Liver (tissue), 9 donors: ENCODE measurements around the gene BRSK2. TPM values are rescaled to one million over a fixed set of nuclear protein-coding genes. Genes with fewer than 3 reads are reported as not detected.

ENCODE experiments used
- DNase-seq: peaks from one replicate; pipeline ENCODE4 v3.0.0-alpha.2; 2017; ENCODE audit warnings: low spot score
- H3K27ac ChIP-seq, 2 donors: one replicate each; pipeline ENCODE4 v1.7.0; 2013; ENCODE audit warnings: inconsistent platforms in 2 of 2, low read length in 2 of 2, control low read depth in 1 of 2, low read depth in 1 of 2, mild to moderate bottlenecking in 1 of 2
- H3K27me3 ChIP-seq, 4 donors: one replicate each; pipeline versions ENCODE4 v1.6.1 to v1.7.0; 2013; ENCODE audit warnings: low read length in 3 of 4, inconsistent platforms in 1 of 4, mild to moderate bottlenecking in 1 of 4, moderate library complexity in 1 of 4; ENCODE audit not compliant: control insufficient read depth in 4 of 4, insufficient read depth in 4 of 4
- H3K36me3 ChIP-seq, 4 donors: one replicate each; pipeline versions ENCODE4 v1.6.1 to v1.7.0; 2013; ENCODE audit warnings: low read length in 3 of 4, mild to moderate bottlenecking in 3 of 4, low read depth in 1 of 4, moderate library complexity in 1 of 4; ENCODE audit not compliant: control insufficient read depth in 4 of 4, insufficient read depth in 3 of 4
- H3K4me1 ChIP-seq, 4 donors: one replicate each; pipeline versions ENCODE4 v1.6.1 to v1.7.0; 2013; ENCODE audit warnings: low read length in 3 of 4, mild to moderate bottlenecking in 3 of 4, moderate library complexity in 1 of 4; ENCODE audit not compliant: control insufficient read depth in 4 of 4, insufficient read depth in 4 of 4
- H3K4me3 ChIP-seq, 3 donors: one replicate each; pipeline versions ENCODE4 v1.6.1 to v1.7.0; 2013; ENCODE audit warnings: low read length in 3 of 3, control low read depth in 1 of 3, low read depth in 1 of 3, mild to moderate bottlenecking in 1 of 3
- H3K9ac ChIP-seq, 2 donors: one replicate each; pipeline ENCODE4 v1.7.0; 2013; ENCODE audit warnings: low read length in 2 of 2, mild to moderate bottlenecking in 2 of 2, moderate library complexity in 2 of 2, control low read depth in 1 of 2, low read depth in 1 of 2
- H3K9me3 ChIP-seq, 4 donors: one replicate each; pipeline versions ENCODE4 v1.6.1 to v1.7.0; 2013; ENCODE audit warnings: low read length in 3 of 4; ENCODE audit not compliant: control insufficient read depth in 4 of 4
- EGR1 ChIP-seq, 2 donors: IDR thresholded peaks; 2 replicates each; pipeline ENCODE4 v1.6.1; 2016 to 2018; ENCODE audit warnings: antibody characterized with exemption in 2 of 2, low read depth in 2 of 2
- FOXA1 ChIP-seq: IDR thresholded peaks from 2 replicates; pipeline ENCODE4 v1.6.1; 2016; ENCODE audit warnings: antibody characterized with exemption
- FOXA2 ChIP-seq: IDR thresholded peaks from 2 replicates; pipeline ENCODE4 v1.6.1; 2016; ENCODE audit warnings: antibody characterized with exemption
- GABPA ChIP-seq, 2 donors: IDR thresholded peaks in 1 of 2; conservative IDR thresholded peaks in 1 of 2; 2 replicates each; pipeline ENCODE4 v1.6.1; 2016; ENCODE audit warnings: antibody characterized with exemption in 2 of 2, mild to moderate bottlenecking in 1 of 2, moderate library complexity in 1 of 2
- HNF4A ChIP-seq, 2 donors: conservative IDR thresholded peaks; 2 replicates each; pipeline ENCODE4 v1.6.1; 2016; ENCODE audit warnings: antibody characterized with exemption in 2 of 2, mild to moderate bottlenecking in 2 of 2
- HNF4G ChIP-seq: IDR thresholded peaks from 2 replicates; pipeline ENCODE4 v1.6.1; 2016; ENCODE audit warnings: antibody characterized with exemption
- JUND ChIP-seq, 2 donors: IDR thresholded peaks; 2 replicates each; pipeline ENCODE4 v1.6.1; 2016; ENCODE audit warnings: antibody characterized with exemption in 2 of 2
- NR2F2 ChIP-seq: IDR thresholded peaks from 2 replicates; pipeline ENCODE4 v1.6.1; 2016; ENCODE audit warnings: antibody characterized with exemption
- RAD21 ChIP-seq, 2 donors: IDR thresholded peaks; 2 replicates each; pipeline ENCODE4 v1.6.1; 2016; ENCODE audit warnings: antibody characterized with exemption in 2 of 2, mild to moderate bottlenecking in 2 of 2
- RXRA ChIP-seq, 2 donors: IDR thresholded peaks; 2 replicates each; pipeline ENCODE4 v1.6.1; 2017 to 2018; ENCODE audit warnings: antibody characterized with exemption in 2 of 2, mild to moderate bottlenecking in 1 of 2
- SP1 ChIP-seq: IDR thresholded peaks from 2 replicates; pipeline ENCODE4 v1.6.1; 2018; ENCODE audit warnings: antibody characterized with exemption, mild to moderate bottlenecking
- TAF1 ChIP-seq: conservative IDR thresholded peaks from 2 replicates; pipeline ENCODE4 v1.6.1; 2016; ENCODE audit warnings: antibody characterized with exemption, mild to moderate bottlenecking
- YY1 ChIP-seq: IDR thresholded peaks from 2 replicates; pipeline ENCODE4 v1.6.1; 2016; ENCODE audit warnings: antibody characterized with exemption, mild to moderate bottlenecking
- WGBS: extraction: QIAGEN DNeasy Blood & Tissue Kit; methylation state at CpG from one replicate; pipeline ENCODE4 v1.1.7; 2013; 5-methylcytosine and 5-hydroxymethylcytosine counted together
- polyA plus RNA-seq, 2 donors: library from polyadenylated mRNA; stranded (reverse) in 1 of 2; unstranded in 1 of 2; fragments of 200-250 nt in 1 of 2; fragments of >200 nt in 1 of 2; fragmentation: Nextera tagmentation in 1 of 2; extraction: Ambion mirVana in 1 of 2; gene quantifications; one replicate each; pipeline versions ENCODE4 v1.2.1 to v1.2.3, GENCODE V29; 2013 to 2015
- total RNA-seq, 2 donors: library from RNA; depleted of rRNA; stranded (reverse); fragments of >200 nt; gene quantifications; one replicate each; pipeline ENCODE4 v1.2.3, GENCODE V29; 2014
- TF ChIP-seq, protein P1 (sequence below): fragments of 150-350 bp; IDR thresholded peaks from 2 replicates; pipeline ENCODE4 v1.5.1; 2017; ENCODE audit warnings: improper control_type of control experiment, low read depth, low read length; ENCODE audit not compliant: missing input control
- TF ChIP-seq, protein P2 (sequence below): IDR thresholded peaks from 2 replicates; pipeline ENCODE4 v1.6.1; 2016; ENCODE audit warnings: antibody characterized with exemption
- TF ChIP-seq, protein P3 (sequence below): IDR thresholded peaks from 2 replicates; pipeline ENCODE4 v1.6.1; 2016; ENCODE audit warnings: antibody characterized with exemption
- TF ChIP-seq, protein P4 (sequence below): IDR thresholded peaks from 2 replicates; pipeline ENCODE4 v1.6.1; 2016; ENCODE audit warnings: antibody characterized with exemption, mild to moderate bottlenecking
- TF ChIP-seq, protein P5 (sequence below): IDR thresholded peaks from 2 replicates; pipeline ENCODE4 v1.6.1; 2016; ENCODE audit warnings: antibody characterized with exemption
- donor health status: healthy.
- donor health status: healthy.
- donor health status: healthy.
- donor health status: healthy.
- donor health status: healthy.

The BRSK2 gene
- total and polyA plus RNA-seq, 4 donors = 0.05 to 0.17 TPM; not detected in 2

DNA sequence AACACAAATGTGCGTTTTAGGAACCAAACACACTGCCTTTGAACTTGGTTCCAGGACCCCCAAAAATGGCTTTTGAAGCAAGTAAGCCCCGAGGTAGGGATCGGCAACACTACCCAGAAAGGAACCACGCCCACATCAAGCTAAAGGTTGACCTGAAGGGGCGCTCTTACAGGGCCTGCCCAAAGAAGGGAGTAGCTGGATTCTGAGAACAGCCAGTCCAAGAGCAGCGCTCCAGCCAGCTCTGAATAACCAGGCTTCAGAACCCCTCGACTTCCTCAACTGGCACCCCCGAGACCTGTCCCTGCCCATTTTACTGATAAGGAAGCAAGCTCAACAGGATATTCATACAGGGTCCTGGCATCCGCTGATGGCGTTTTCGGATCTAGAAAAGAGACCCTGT is 115.7 kb downstream of the BRSK2 start:
- H3K4me1 ChIP-seq = peaks cover 0 to 4% (median 1%) of the 10 kb centered on the region in 4 donors
- 91% methylated on average over 11 of the region's 11 CpGs for WGBS
- no peak overlapping the region for H3K27ac ChIP-seq
- H3K36me3 ChIP-seq = no peaks in the 10 kb centered on the region
- H3K9ac ChIP-seq = no peak overlapping the region
- DNase-seq = no peak
- H3K9me3 ChIP-seq = no peaks in the 10 kb centered on the region
- no peaks in the 10 kb centered on the region for H3K27me3 ChIP-seq
- H3K4me3 ChIP-seq = no peak overlapping the region
- TF ChIP-seq RAD21 (IDR thresholded peaks at IDR 0.05) = no peak
- TF ChIP-seq, protein P1, sequence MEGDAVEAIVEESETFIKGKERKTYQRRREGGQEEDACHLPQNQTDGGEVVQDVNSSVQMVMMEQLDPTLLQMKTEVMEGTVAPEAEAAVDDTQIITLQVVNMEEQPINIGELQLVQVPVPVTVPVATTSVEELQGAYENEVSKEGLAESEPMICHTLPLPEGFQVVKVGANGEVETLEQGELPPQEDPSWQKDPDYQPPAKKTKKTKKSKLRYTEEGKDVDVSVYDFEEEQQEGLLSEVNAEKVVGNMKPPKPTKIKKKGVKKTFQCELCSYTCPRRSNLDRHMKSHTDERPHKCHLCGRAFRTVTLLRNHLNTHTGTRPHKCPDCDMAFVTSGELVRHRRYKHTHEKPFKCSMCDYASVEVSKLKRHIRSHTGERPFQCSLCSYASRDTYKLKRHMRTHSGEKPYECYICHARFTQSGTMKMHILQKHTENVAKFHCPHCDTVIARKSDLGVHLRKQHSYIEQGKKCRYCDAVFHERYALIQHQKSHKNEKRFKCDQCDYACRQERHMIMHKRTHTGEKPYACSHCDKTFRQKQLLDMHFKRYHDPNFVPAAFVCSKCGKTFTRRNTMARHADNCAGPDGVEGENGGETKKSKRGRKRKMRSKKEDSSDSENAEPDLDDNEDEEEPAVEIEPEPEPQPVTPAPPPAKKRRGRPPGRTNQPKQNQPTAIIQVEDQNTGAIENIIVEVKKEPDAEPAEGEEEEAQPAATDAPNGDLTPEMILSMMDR = no peak
- TF ChIP-seq SP1 = no peak
- TF ChIP-seq NR2F2 = no peak
- TF ChIP-seq HNF4A (conservative IDR thresholded peaks at IDR 0.05) = no peak
- no peak for TF ChIP-seq HNF4G
- TF ChIP-seq TAF1 = no peak
- TF ChIP-seq, protein P2, sequence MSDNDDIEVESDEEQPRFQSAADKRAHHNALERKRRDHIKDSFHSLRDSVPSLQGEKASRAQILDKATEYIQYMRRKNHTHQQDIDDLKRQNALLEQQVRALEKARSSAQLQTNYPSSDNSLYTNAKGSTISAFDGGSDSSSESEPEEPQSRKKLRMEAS = no peak
- no peak for TF ChIP-seq FOXA1
- TF ChIP-seq, protein P3, sequence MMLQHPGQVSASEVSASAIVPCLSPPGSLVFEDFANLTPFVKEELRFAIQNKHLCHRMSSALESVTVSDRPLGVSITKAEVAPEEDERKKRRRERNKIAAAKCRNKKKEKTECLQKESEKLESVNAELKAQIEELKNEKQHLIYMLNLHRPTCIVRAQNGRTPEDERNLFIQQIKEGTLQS = no peak
- TF ChIP-seq, protein P4, sequence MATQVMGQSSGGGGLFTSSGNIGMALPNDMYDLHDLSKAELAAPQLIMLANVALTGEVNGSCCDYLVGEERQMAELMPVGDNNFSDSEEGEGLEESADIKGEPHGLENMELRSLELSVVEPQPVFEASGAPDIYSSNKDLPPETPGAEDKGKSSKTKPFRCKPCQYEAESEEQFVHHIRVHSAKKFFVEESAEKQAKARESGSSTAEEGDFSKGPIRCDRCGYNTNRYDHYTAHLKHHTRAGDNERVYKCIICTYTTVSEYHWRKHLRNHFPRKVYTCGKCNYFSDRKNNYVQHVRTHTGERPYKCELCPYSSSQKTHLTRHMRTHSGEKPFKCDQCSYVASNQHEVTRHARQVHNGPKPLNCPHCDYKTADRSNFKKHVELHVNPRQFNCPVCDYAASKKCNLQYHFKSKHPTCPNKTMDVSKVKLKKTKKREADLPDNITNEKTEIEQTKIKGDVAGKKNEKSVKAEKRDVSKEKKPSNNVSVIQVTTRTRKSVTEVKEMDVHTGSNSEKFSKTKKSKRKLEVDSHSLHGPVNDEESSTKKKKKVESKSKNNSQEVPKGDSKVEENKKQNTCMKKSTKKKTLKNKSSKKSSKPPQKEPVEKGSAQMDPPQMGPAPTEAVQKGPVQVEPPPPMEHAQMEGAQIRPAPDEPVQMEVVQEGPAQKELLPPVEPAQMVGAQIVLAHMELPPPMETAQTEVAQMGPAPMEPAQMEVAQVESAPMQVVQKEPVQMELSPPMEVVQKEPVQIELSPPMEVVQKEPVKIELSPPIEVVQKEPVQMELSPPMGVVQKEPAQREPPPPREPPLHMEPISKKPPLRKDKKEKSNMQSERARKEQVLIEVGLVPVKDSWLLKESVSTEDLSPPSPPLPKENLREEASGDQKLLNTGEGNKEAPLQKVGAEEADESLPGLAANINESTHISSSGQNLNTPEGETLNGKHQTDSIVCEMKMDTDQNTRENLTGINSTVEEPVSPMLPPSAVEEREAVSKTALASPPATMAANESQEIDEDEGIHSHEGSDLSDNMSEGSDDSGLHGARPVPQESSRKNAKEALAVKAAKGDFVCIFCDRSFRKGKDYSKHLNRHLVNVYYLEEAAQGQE = no peak
- TF ChIP-seq FOXA2 = no peak
- TF ChIP-seq RXRA (IDR thresholded peaks at IDR 0.05) = no peak
- TF ChIP-seq YY1 = no peak
- TF ChIP-seq EGR1 (IDR thresholded peaks at IDR 0.05; ENCODE audit: low read depth in 2 of 2) = no peak
- TF ChIP-seq, protein P5, sequence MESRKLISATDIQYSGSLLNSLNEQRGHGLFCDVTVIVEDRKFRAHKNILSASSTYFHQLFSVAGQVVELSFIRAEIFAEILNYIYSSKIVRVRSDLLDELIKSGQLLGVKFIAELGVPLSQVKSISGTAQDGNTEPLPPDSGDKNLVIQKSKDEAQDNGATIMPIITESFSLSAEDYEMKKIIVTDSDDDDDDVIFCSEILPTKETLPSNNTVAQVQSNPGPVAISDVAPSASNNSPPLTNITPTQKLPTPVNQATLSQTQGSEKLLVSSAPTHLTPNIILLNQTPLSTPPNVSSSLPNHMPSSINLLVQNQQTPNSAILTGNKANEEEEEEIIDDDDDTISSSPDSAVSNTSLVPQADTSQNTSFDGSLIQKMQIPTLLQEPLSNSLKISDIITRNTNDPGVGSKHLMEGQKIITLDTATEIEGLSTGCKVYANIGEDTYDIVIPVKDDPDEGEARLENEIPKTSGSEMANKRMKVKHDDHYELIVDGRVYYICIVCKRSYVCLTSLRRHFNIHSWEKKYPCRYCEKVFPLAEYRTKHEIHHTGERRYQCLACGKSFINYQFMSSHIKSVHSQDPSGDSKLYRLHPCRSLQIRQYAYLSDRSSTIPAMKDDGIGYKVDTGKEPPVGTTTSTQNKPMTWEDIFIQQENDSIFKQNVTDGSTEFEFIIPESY = no peak
- no peak for TF ChIP-seq JUND (IDR thresholded peaks at IDR 0.05)
- no peak for TF ChIP-seq GABPA (IDR thresholded peaks at IDR 0.05 in 1 of 2, conservative IDR thresholded peaks at IDR 0.05 in 1 of 2)

DNA sequence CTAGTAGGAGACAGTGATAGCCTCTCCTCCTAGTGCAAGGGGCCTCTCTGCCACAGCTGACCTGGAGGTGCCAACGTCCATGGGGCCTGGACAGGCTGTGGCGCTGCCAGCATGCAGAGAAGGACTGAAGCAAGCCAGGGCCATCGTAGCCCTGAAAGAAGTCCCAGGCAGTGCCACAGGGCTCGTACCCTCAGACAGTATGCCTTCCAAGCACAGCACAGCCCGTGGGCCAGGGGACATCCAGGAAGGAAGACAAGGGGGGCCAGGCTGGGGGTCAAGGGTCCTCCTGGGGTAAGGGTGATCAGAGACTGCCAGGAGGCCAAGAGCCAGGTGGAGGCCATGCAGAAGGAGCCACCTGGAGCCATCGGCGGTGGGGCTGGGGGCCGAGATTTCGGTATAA is 117.2 kb downstream of the BRSK2 start:
- no peak for DNase-seq
- peaks cover 0 to 4% (median 1%) of the 10 kb centered on the region in 4 donors for H3K4me1 ChIP-seq
- TF ChIP-seq RXRA (IDR thresholded peaks at IDR 0.05) (no peak), EGR1 (IDR thresholded peaks at IDR 0.05; ENCODE audit: low read depth in 2 of 2) (no peak), FOXA2 (no peak), HNF4A (conservative IDR thresholded peaks at IDR 0.05) (no peak), HNF4G (no peak), NR2F2 (no peak), GABPA (IDR thresholded peaks at IDR 0.05 in 1 of 2, conservative IDR thresholded peaks at IDR 0.05 in 1 of 2) (no peak), YY1 (no peak), FOXA1 (no peak), TAF1 (no peak), SP1 (no peak)
- TF ChIP-seq, protein P4 = no peak
- TF ChIP-seq, protein P3 = no peak
- TF ChIP-seq, protein P2 = no peak

More for the DNA sequence above, 117.2 kb downstream of the BRSK2 start:
- Histone ChIP-seq H3K36me3 (no peaks in the 10 kb centered on the region), H3K9me3 (no peaks in the 10 kb centered on the region), H3K27ac (no peak overlapping the region), H3K9ac (no peak overlapping the region), H3K4me3 (no peak overlapping the region), H3K27me3 (no peaks in the 10 kb centered on the region)
- WGBS = 91% methylated on average over 9 of the region's 9 CpGs
